ENCODE measurements around the gene SMARCA4.
"Not testable (repeated sequence)": the region's sequence is repeated elsewhere in the genome, so short reads cannot be mapped to it uniquely, and the experiment has no call there.

Gene SMARCA4

GRCh38 chr19:10981252-10981895 is 20.5 kb downstream of the SMARCA4 start:
- no peak for DNase-seq

DNA sequence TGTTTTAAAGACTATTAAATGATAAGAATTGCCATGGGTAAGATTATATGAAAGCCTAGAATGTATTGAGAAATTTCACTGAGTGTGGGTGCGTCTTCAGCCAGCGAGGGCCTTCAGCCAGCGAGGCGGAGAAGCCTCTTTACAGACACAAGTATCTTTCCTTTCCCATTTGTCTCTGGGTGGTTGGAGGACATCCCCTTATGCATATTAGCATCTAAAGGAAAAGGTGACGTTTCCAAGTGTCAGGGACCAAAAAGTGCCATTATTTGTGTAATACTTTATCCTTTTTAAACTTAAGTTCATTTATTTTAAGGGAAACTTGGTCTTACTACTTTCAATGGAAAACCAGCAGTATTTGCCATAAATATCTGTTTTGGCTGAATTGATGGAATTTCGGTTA is 22.2 kb downstream of the SMARCA4 start:
- DNase-seq: no peak

GRCh38 chr19:10984166-10984735 is 23.4 kb downstream of the SMARCA4 start:
- DNase-seq: no peak

DNA sequence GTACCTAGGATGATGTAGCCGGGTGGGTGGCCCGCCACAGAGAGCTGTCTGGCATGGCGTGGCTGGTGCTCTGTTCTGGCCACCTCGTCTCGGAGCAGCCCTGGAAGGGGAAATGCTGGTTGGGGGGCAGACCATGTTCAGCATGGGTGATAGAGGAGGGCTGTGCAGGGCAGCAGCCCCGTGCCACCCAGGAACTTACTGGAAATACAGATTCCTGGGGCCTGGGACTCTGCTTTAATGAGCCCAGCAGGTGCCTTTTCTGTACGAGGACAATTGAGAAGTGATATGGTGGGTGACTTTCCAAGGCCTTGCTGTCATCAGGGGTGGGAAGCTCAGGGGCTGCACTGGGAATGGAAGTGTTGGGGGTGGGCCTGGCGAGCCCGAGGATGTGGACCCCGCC is 24.7 kb downstream of the SMARCA4 start:
- no peak for DNase-seq

DNA sequence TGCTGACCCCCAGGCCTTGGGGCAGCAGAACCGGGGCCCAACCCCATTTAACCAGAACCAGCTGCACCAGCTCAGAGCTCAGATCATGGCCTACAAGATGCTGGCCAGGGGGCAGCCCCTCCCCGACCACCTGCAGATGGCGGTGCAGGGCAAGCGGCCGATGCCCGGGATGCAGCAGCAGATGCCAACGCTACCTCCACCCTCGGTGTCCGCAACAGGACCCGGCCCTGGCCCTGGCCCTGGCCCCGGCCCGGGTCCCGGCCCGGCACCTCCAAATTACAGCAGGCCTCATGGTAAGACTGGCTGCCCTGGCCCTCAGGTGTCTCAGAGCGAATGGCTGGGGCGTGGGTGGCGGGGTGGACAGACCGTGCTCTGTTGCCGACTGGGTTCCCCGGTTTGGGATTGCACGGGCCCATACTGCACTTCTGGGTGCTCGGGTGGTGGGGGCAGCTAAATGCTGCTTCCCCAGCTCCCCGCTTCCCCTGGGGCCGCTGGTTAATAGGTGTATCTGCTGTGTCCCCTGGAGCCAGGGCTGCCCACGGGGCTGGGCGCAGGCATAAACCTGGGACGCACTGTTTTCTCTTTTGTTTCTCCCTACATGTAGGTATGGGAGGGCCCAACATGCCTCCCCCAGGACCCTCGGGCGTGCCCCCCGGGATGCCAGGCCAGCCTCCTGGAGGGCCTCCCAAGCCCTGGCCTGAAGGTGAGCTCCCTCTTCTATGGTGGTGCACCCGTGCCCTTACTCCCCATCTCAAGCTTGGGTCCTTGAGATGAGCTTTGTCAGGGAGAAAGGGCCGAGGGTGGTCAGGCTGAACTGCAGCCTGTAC is 25.7 kb downstream of the SMARCA4 start:
- no peak for DNase-seq

- DNase-seq: no peak
Observed at GRCh38 chr19:10987571-10988297, 26.9 kb downstream of the SMARCA4 start.

DNA sequence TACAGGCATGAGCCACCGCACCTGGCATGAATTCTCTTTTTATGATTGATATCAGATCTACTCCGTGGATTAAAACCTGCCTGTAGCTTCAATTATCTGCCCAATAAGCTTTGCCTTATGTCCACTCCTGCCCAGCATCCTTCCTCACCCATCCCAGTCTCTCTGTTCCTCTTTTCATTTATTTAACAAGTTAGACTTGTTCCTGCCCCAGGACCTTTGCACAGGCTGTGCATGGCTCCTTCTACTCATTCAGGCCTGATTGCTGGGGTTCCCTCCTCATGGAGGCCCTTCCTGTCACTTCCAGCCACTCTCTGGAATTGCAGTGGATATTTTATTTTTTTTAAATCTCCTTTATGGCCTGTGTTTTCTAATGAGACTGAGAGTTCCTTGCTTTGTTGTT is 27.6 kb downstream of the SMARCA4 start:
- DNase-seq: no peak

DNA sequence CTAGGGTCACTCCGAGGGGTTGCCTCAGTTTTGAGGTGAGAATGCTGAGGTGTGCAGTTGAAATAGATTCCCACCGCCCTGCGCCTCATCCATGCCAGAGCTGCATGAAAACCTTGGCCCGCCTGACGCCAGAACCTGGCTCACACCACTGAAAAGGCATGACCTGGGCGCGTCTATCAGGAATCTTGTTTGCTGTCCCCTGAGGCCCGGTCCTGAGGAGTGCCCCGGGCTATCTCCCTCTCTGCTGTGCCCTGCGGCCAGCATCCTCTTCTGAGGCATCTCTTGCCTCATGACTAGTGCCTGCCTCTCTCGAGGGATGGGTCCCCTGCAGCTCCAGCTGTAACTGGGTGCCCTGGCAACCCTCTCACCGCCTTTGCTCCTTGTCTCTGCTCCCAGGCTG is 28.1 kb downstream of the SMARCA4 start:
- no peak for DNase-seq

DNA sequence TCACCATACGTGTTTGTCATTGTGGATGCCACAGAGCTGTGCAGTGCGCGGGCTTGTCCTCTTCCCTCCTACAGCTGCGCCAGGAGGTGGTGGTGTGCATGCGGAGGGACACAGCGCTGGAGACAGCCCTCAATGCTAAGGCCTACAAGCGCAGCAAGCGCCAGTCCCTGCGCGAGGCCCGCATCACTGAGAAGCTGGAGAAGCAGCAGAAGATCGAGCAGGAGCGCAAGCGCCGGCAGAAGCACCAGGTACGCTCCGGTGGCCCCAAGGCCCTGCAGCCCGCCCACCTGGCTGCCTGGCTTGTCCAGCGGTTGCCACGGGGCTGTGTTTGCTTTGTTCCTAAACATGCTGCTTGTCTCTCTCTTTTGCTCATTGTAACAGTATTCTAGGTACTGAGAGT is 30.2 kb downstream of the SMARCA4 start:
- no peak for DNase-seq

DNA sequence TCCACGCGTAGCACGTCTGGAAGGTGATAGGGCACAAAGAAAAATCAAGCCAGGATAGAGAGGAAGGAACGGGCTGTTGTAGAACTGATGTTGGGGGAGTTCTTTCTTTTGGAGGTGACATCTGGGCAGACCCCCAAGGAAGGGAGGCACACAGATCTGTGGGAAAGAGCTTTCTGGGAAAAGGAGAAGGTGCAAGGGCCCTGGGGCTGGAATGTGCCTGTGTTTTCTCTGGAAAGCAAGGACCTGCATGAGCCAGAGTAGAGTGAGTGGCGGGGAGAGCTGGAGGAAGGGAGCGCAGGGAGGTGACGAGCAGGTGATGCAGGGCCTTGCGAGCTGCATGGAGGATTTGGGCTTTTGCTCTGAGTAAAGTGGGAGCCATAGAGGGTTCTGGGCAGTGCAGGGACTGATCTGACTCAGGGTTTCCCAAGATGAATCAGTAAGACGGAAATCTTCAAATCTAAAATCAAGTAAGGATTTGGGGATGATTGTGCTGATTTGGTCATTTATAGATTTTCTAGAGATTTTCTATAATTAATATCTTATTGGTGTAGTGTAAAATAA is 30.8 kb downstream of the SMARCA4 start:
- no peak for DNase-seq

GRCh38 chr19:10992174-10992573 is 31.3 kb downstream of the SMARCA4 start:
- DNase-seq: not testable (repeated sequence)

- no peak for DNase-seq
Observed at GRCh38 chr19:10995926-10996600, 35.2 kb downstream of the SMARCA4 start.

GRCh38 chr19:10998045-10998533 is 37.3 kb downstream of the SMARCA4 start:
- no peak for DNase-seq

DNA sequence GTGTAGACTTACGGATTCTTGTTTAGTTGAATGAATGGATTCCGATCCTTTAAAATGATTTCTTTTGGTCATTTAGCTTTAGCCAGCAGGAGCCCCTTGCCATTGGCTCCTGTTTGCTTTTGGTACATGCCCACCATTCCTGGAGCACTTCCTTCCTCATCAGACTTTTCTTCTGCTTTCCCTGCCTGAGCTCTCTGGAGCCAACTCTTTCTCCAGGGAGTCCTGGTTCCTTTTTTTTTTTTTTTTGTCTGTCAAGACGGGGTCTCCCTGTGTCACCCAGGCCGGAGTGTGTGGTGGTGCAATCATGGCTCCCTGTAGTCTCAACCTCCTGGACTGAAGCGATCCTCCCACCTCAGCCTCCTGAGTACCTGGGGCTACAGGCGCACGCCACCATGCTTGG is 37.8 kb downstream of the SMARCA4 start:
- no peak for DNase-seq

- DNase-seq: no peak
Observed at GRCh38 chr19:11005521-11005920, 44.7 kb downstream of the SMARCA4 start.

GRCh38 chr19:11007385-11007784 is 46.6 kb downstream of the SMARCA4 start:
- DNase-seq: no peak

- DNase-seq: no peak
Observed at GRCh38 chr19:11007962-11008532, 47.2 kb downstream of the SMARCA4 start.

DNA sequence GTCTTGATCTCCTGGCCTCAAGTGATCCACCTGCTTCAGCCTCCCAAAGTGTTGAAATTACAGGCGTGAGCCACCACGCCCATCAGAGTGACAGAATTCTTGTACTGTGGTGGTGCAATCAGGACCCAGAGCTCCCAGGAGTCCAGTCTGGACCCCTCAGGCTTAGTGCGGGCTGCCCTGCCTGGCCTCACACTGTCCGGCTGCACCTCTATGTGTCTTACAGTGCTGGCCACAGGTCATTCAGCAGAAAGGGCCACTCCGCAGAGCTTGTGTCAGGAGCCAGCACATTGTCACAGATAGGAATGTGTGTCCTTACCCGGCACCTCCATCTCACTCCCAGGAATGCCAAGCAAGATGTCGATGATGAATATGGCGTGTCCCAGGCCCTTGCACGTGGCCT is 49.2 kb downstream of the SMARCA4 start:
- DNase-seq: no peak

GRCh38 chr19:11012507-11012906 is 51.7 kb downstream of the SMARCA4 start:
- DNase-seq: no peak

GRCh38 chr19:11013771-11014170 is 52.9 kb downstream of the SMARCA4 start:
- no peak for DNase-seq

DNA sequence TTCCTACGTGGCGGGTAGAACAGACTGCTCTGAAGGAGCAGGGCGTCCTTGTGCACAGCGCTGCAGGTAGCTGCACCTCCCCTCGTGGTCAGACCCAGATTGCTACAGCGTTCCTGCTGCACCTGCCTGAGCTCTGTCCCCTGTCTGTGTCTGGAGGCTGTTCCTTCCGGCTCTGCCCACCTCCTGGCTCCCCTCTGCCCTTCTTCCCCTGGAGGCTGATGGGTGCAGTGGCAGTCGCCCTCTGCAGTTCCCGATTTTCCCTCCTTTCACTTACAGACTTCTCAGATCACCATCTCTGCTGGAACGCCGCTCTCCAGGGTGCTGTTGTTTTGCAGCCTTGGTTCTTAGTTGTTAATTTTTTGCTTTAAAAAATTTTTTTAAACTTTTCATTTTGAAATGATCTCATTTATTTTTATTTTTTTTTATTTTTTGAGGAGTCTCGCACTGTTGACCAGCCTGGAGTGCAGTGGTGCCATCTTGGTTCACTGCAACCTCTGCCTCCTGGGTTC is 53.6 kb downstream of the SMARCA4 start:
- DNase-seq: no peak

DNA sequence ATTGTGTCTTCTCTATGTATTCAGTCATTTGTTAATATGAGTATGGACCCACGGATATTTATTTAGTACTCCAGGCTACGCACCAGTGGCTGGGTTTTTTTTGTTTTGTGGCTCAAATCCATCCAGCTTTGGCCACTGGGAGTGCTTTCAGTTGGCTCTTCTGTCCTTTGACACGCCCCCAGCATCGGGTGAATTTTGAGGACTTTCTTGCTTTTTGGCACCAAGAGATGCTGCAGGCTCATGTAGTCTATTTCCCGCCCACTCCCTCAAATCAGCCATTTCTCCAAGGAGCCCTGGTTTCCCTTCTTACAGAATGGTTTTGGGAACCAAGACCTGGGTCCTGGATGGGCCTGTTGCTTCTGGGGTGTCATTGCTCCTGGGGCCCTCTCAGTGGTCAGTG is 55.8 kb downstream of the SMARCA4 start:
- no peak for DNase-seq

Data from NCI-H2107 (cell line).